ENCODE measurements around the gene LPO. TPM values are rescaled to one million over a fixed set of nuclear protein-coding genes. Genes with fewer than 3 reads are reported as not detected.

LPO gene
- total RNA-seq, 2 experiments from 2014 or later = not detected

DNA sequence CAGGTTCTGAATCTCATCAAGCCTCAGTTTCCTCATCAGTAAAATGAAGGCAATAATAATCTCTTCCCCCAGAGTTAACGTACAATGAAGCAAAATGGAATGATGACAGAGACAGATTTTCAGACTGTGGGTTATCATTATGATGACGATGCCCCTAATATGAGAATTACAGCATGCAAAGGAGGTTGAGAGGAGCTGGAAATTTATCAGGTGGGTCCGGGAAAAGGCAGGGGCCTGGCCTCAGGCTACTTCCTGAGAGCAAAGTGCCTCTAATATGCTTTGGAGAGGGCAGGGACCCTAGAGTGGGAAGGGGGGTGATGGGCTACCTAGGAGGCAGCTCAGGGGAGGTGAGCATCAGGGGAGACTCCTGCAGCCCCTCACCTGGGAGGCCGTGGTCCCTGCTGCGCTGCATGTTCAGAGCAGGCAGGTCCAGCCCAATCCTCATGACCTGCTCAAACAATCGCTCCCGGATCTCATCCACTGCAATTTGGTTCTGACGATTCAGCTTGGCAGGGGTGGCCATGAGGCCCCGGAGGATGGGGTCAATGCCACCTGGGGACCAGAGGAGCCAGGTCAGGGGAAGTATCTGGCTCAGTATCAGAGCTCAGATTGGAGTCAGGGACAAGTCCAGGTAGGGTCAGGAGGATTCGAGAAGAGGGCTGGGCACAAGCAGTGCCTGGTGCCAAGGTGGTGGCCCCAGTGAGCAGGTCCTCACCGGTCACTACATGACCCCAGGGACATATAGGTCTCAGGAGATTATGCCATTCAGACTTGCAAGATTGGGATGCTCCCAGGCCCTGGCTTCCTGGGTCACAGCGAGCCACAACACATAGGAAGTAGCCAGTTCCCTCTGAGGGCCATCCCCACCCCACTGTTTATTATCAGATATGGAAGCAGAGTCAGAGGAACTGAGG is 34.2 kb downstream of the LPO start:
- H3K27ac Mint-ChIP-seq = no peak overlapping the region
- H3K9me3 Mint-ChIP-seq (ENCODE audit: insufficient read depth) = no peaks in the 10 kb centered on the region
- no peak overlapping the region for H3K4me3 Mint-ChIP-seq
- no peak for ATAC-seq
- no peak for DNase-seq
- H3K4me1 Mint-ChIP-seq (ENCODE audit: low read depth) = no peaks in the 10 kb centered on the region
- CTCF ChIA-PET = no interaction called here
- H3K27me3 Mint-ChIP-seq (ENCODE audit: low read depth) = peaks cover 2% of the 10 kb centered on the region
- no peaks in the 10 kb centered on the region for H3K36me3 Mint-ChIP-seq (ENCODE audit: low read depth)
- POLR2A ChIA-PET = no interaction called here

DNA sequence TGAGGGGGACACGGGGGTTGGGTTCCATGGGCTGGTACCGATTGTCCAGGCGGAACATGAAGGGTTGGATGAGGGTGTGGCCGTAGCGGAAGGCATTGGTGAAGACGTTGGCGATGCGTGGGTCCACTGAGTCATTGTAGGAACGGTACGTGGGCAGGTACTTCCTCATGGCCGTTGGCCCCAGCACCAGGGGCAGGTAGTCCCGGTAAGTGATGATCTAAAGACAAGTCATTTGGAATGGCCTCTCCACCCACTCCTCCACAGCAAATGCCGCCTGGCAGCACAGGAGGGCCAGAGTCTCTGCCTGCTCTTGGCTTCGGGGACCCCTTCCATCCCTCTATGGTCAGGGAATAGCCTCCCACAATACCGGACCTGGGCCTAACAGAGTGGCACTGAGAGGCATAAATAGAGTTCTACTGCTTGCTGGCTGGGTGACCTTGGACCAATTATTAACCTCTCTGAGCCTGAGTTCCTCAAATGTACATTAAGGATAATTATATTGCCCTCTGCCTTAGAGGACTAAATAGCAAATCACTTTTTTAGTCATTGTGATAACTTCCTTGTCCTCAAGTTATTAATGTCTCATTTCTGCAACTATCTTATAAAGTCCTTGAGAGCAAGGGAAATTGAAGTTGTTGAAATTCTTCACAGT is 35.2 kb downstream of the LPO start:
- CTCF ChIA-PET = no interaction called here
- DNase-seq (no peak), ATAC-seq (no peak)
- Mint-ChIP-seq H3K27ac (no peak overlapping the region), H3K36me3 (ENCODE audit: low read depth) (no peaks in the 10 kb centered on the region), H3K4me3 (no peak overlapping the region), H3K4me1 (ENCODE audit: low read depth) (no peaks in the 10 kb centered on the region), H3K9me3 (ENCODE audit: insufficient read depth) (no peaks in the 10 kb centered on the region), H3K27me3 (ENCODE audit: low read depth) (peaks cover 2% of the 10 kb centered on the region)
- POLR2A ChIA-PET = no interaction called here

- H3K36me3 Mint-ChIP-seq (ENCODE audit: low read depth) = no peaks in the 10 kb centered on the region
- POLR2A ChIA-PET = interaction anchor here (0.7 kb wide), 1 partner anchor 46 kb away, joined by 3 read pairs; no protein-coding TSS in a partner anchor
These were observed 37.0 kb downstream of the LPO start for GRCh38 chr17:58275417-58275816.

GRCh38 chr17:58276423-58276822 is 38.0 kb downstream of the LPO start:
- no peaks in the 10 kb centered on the region for H3K9me3 Mint-ChIP-seq (ENCODE audit: insufficient read depth)
- peaks cover 6% of the 10 kb centered on the region for H3K4me1 Mint-ChIP-seq (ENCODE audit: low read depth)
- POLR2A ChIA-PET = interaction anchor here (0.6 to 0.7 kb wide), 2 partner anchors 25 to 80 kb away, joined by 3 read pairs; no protein-coding TSS in a partner anchor
- no peak overlapping the region for H3K27ac Mint-ChIP-seq
- CTCF ChIA-PET = interaction anchor here (0.9 to 1.1 kb wide), 2 partner anchors 26 to 41 kb away, joined by 3 to 4 read pairs; no protein-coding TSS in a partner anchor
- no peak for DNase-seq
- H3K36me3 Mint-ChIP-seq (ENCODE audit: low read depth) = no peaks in the 10 kb centered on the region
- no peak for ATAC-seq
- H3K4me3 Mint-ChIP-seq = no peak overlapping the region
- peaks cover 12% of the 10 kb centered on the region for H3K27me3 Mint-ChIP-seq (ENCODE audit: low read depth)

More at GRCh38 chr17:58275417-58275816, 37.0 kb downstream of the LPO start:
- no peak overlapping the region for H3K4me3 Mint-ChIP-seq
- H3K27ac Mint-ChIP-seq = no peak overlapping the region
- no peak for ATAC-seq
- DNase-seq = no peak
- no peaks in the 10 kb centered on the region for H3K9me3 Mint-ChIP-seq (ENCODE audit: insufficient read depth)
- H3K27me3 Mint-ChIP-seq (ENCODE audit: low read depth) = peaks cover 9% of the 10 kb centered on the region
- peaks cover 6% of the 10 kb centered on the region for H3K4me1 Mint-ChIP-seq (ENCODE audit: low read depth)
- CTCF ChIA-PET = interaction anchor here (1.1 kb wide), 1 partner anchor 42 kb away, joined by 4 read pairs; no protein-coding TSS in a partner anchor

DNA sequence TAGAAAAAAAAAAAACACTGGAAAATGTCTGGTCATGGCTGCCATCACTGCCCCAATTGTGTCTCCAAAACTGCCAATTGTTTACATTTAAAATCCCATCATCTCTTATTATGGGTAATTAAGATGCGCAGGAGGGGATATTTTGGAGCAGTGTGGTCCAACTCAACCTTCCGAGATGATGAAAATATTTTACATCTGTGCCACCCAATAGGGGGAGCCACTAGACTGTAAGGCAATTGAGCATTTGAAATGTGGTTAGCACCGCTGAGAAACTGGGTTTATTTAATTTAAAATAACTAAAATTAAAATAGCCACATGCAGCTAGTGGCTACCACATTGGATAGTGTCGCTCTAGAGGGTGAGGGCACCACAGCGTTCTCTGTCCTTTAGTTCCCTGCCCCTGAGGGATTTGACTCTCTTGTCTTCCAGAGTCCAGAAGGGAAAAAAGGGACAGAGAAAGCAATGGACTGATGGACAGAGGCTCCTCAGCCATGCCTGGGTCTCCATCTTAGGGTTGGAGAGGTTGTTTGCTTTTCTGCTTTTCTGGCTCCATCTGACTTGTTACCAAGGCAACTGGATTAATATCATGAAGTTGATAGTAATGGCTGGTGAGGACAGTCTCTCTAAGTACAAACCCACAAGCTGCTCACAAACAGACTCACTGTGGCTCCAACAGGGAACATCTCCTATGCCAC is 38.9 kb downstream of the LPO start:
- Mint-ChIP-seq H3K36me3 (ENCODE audit: low read depth) (no peaks in the 10 kb centered on the region), H3K4me3 (no peak overlapping the region), H3K27me3 (ENCODE audit: low read depth) (peaks cover 12% of the 10 kb centered on the region), H3K27ac (no peak overlapping the region), H3K9me3 (ENCODE audit: insufficient read depth) (no peaks in the 10 kb centered on the region), H3K4me1 (ENCODE audit: low read depth) (peaks cover 6% of the 10 kb centered on the region)
- ChIA-PET CTCF (interaction anchor here (0.7 kb wide), 1 partner anchor 140 kb away, joined by 3 read pairs; the partner anchor contains the start of gene RNF43), POLR2A (no interaction called here)
- DNase-seq = peak; percentile 38
- ATAC-seq = no peak

GRCh38 chr17:58277802-58278595 is 39.6 kb downstream of the LPO start:
- Mint-ChIP-seq H3K4me3 (no peak overlapping the region), H3K36me3 (ENCODE audit: low read depth) (no peaks in the 10 kb centered on the region), H3K27me3 (ENCODE audit: low read depth) (peaks cover 12% of the 10 kb centered on the region), H3K4me1 (ENCODE audit: low read depth) (peaks cover 6% of the 10 kb centered on the region), H3K27ac (no peak overlapping the region), H3K9me3 (ENCODE audit: insufficient read depth) (no peaks in the 10 kb centered on the region)
- no peak for ATAC-seq
- DNase-seq = no peak
- ChIA-PET POLR2A (no interaction called here), CTCF (interaction anchor here (0.7 kb wide), 1 partner anchor 140 kb away, joined by 3 read pairs; the partner anchor contains the start of gene RNF43)

- no peak overlapping the region for H3K27ac Mint-ChIP-seq
- DNase-seq (no peak), ATAC-seq (no peak)
- peaks cover 6% of the 10 kb centered on the region for H3K4me1 Mint-ChIP-seq (ENCODE audit: low read depth)
- H3K9me3 Mint-ChIP-seq (ENCODE audit: insufficient read depth) = no peaks in the 10 kb centered on the region
- H3K27me3 Mint-ChIP-seq (ENCODE audit: low read depth) = peaks cover 12% of the 10 kb centered on the region
- ChIA-PET POLR2A (no interaction called here), CTCF (no interaction called here)
- H3K36me3 Mint-ChIP-seq (ENCODE audit: low read depth) = no peaks in the 10 kb centered on the region
- H3K4me3 Mint-ChIP-seq = no peak overlapping the region
These were observed 40.3 kb downstream of the LPO start for GRCh38 chr17:58278661-58279015.

- H3K27ac Mint-ChIP-seq = no peak overlapping the region
- H3K9me3 Mint-ChIP-seq (ENCODE audit: insufficient read depth) = no peaks in the 10 kb centered on the region
- H3K4me3 Mint-ChIP-seq = no peak overlapping the region
- CTCF ChIA-PET = interaction anchor here (1.4 kb wide), 1 partner anchor 38 kb away, joined by 7 read pairs; no protein-coding TSS in a partner anchor
- peaks cover 12% of the 10 kb centered on the region for H3K27me3 Mint-ChIP-seq (ENCODE audit: low read depth)
- ATAC-seq (no peak), DNase-seq (no peak)
- H3K36me3 Mint-ChIP-seq (ENCODE audit: low read depth) = no peaks in the 10 kb centered on the region
- peaks cover 6% of the 10 kb centered on the region for H3K4me1 Mint-ChIP-seq (ENCODE audit: low read depth)
- POLR2A ChIA-PET = no interaction called here
These were observed 40.8 kb downstream of the LPO start for GRCh38 chr17:58279016-58279711.

DNA sequence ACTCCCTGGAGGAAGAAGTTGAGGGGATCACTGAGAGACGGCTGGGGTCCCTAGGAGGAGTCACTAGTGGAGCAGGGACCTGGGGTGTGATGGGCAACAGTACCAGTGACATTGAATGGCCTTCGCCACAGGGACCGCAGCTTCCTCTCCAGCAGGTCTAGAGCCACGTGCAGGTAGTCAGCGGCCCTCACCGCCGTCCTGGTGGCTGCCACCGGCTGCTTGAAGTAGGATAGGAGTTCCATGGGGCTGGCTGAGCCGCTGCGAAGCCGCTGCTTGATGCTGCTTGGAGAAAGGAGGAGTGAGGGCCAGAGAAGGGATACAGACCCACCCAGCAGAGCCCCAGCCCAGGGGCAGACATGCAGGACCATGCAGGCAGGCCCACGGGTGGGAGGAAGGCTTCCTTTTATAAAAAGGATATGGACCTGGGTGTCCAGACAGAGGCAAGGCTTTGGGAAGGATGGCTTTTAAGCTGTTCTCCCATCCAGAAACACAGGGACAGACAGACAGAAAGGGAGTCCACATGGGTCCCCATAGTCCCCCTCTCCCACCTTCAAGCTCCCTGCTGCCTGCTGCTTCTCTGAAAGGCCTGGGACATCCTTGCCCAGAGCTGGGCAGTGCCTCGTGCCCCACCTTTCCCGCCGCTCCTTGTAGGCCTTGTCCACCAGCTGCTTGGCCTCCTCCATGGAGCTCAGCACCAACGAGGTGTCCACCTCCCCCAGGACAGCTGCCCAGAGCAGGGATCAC is 41.5 kb downstream of the LPO start:
- Mint-ChIP-seq H3K27ac (no peak overlapping the region), H3K4me3 (no peak overlapping the region), H3K36me3 (ENCODE audit: low read depth) (no peaks in the 10 kb centered on the region), H3K9me3 (ENCODE audit: insufficient read depth) (no peaks in the 10 kb centered on the region), H3K27me3 (ENCODE audit: low read depth) (peaks cover 10% of the 10 kb centered on the region), H3K4me1 (ENCODE audit: low read depth) (peaks cover 6% of the 10 kb centered on the region)
- ChIA-PET CTCF (interaction anchor here (1.2 to 1.4 kb wide), 2 partner anchors 30 to 38 kb away, joined by 3 to 7 read pairs; no protein-coding TSS in a partner anchor), POLR2A (no interaction called here)
- ATAC-seq = peak; percentile 46
- DNase-seq = peak; percentile 39

- H3K4me1 Mint-ChIP-seq (ENCODE audit: low read depth) = peaks cover 6% of the 10 kb centered on the region
- H3K27me3 Mint-ChIP-seq (ENCODE audit: low read depth) = peaks cover 10% of the 10 kb centered on the region
- POLR2A ChIA-PET = interaction anchor here (0.7 kb wide), 1 partner anchor 103 kb away, joined by 6 read pairs; no protein-coding TSS in a partner anchor
- no peaks in the 10 kb centered on the region for H3K9me3 Mint-ChIP-seq (ENCODE audit: insufficient read depth)
- ATAC-seq (no peak), DNase-seq (no peak)
- no peak within 1 kb of the TSS for H3K27ac Mint-ChIP-seq
- no peaks in the 10 kb centered on the region for H3K36me3 Mint-ChIP-seq (ENCODE audit: low read depth)
- CTCF ChIA-PET = interaction anchor here (1.2 kb wide), 1 partner anchor 31 kb away, joined by 3 read pairs; no protein-coding TSS in a partner anchor
- no peak within 1 kb of the TSS for H3K4me3 Mint-ChIP-seq
These were observed 42.3 kb downstream of the LPO start, which contains the start of gene MPO for GRCh38 chr17:58280480-58281217. Gene MPO, minus strand, starts transcription at chr17:58280935. Its CDS starts 177 bp downstream, at chr17:58280758.
